Suprapubic skin (tissue), 3 donors: Measurements from ENCODE around the gene SYNE2.

Experiments used
- CTCF ChIP-seq, 2 donors: fragments of 200-600 bp in 1 of 2; fragments of 450-650 bp in 1 of 2; sonication (generic) in 1 of 2; IDR thresholded peaks; one replicate each; pipeline ENCODE4 v1.5.1; 2016 to 2019; ENCODE audit warnings: antibody characterized with exemption in 2 of 2, mild to moderate bottlenecking in 1 of 2, moderate library complexity in 1 of 2
- POLR2A ChIP-seq, 2 donors: fragments of 450-650 bp; IDR thresholded peaks; one replicate each; pipeline ENCODE4 v1.6.1; 2017; ENCODE audit warnings: antibody characterized with exemption in 2 of 2, mild to moderate bottlenecking in 2 of 2, moderate library complexity in 2 of 2

DNA sequence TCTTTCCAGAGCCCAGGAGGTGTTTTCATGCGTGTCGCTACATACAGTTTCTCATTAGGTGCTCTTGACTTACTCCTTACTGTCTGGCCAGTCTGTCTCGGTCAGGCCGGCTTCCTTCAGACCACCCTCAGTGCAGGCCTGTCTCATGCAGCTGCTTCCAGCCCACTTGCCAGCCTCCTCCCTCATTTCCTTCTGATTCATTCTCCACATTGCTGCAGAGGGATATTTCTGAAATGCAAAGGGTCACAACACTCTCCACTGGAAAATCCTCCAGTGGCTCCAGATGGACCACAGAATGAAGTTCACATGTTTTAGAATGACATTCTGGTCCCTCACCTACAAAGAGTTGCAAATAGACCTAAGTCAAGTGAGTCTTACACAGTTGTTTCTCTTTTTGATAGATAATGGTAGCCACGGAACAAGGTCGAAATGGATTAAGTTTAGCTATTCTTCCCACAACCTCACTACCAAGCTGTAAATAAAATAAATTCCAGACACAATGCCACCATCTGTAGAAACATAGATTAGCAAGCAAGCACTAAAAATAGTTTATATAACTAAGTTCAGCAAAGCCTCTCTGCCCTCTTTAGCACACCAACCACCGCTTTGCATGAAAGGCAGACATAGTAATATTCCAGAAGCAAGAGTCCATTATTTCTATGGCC, 294.5 kb downstream of the SYNE2 start:
- TF ChIP-seq POLR2A (IDR thresholded peaks at IDR 0.05): no peak
- no peak for TF ChIP-seq CTCF (IDR thresholded peaks at IDR 0.05)
